Measurements from ENCODE around the gene ZNF135.

The ZNF135 gene

GRCh38 chr19:58059003-58059670, at the start of gene ZNF135:
Gene ZNF135 (plus strand): TSS chr19:58059282. CDS start chr19:58060003, 721 bp downstream.
- DNase-seq = peak; percentile 48 to 76

- no peak for DNase-seq
Observed at GRCh38 chr19:58009301-58009665, 49.8 kb upstream of the ZNF135 start.

GRCh38 chr19:58009666-58010301, 49.3 kb upstream of the ZNF135 start:
- peak; percentile 72 to 74 for DNase-seq

- DNase-seq = no peak
Observed at GRCh38 chr19:58010507-58010906, 48.6 kb upstream of the ZNF135 start.

- DNase-seq = no peak
Observed at GRCh38 chr19:58014141-58014540, 44.9 kb upstream of the ZNF135 start.

GRCh38 chr19:58020129-58020528, 39.0 kb upstream of the ZNF135 start:
- DNase-seq = no peak

- peak; percentile 61 to 65 for DNase-seq
Observed at GRCh38 chr19:58021541-58022282, 37.4 kb upstream of the ZNF135 start.

- DNase-seq = no peak
Observed at GRCh38 chr19:58022283-58022660, 36.8 kb upstream of the ZNF135 start.

- no peak for DNase-seq
Observed at GRCh38 chr19:58024661-58025060, 34.4 kb upstream of the ZNF135 start.

- DNase-seq = peak; percentile 15 to 63
Observed at GRCh38 chr19:58033741-58034476, 25.2 kb upstream of the ZNF135 start, which contains the start of gene ZSCAN1. Gene ZSCAN1 (plus strand): TSS chr19:58034025. CDS start chr19:58037837, 3,812 bp downstream.

- DNase-seq = no peak
Observed at GRCh38 chr19:58034477-58034793, 24.6 kb upstream of the ZNF135 start.

GRCh38 chr19:58035863-58036262, 23.2 kb upstream of the ZNF135 start:
- no peak for DNase-seq

- no peak for DNase-seq
Observed at GRCh38 chr19:58037927-58038687, 21.0 kb upstream of the ZNF135 start.

GRCh38 chr19:58038688-58039204, 20.3 kb upstream of the ZNF135 start:
- no peak for DNase-seq

- no peak for DNase-seq
Observed at GRCh38 chr19:58040751-58041525, 18.1 kb upstream of the ZNF135 start.

- DNase-seq = no peak
Observed at GRCh38 chr19:58042495-58043340, 16.4 kb upstream of the ZNF135 start.

- no peak for DNase-seq
Observed at GRCh38 chr19:58044391-58044790, 14.7 kb upstream of the ZNF135 start.

- DNase-seq = no peak
Observed at GRCh38 chr19:58044886-58045285, 14.2 kb upstream of the ZNF135 start.

- DNase-seq = no peak
Observed at GRCh38 chr19:58045411-58046050, 13.6 kb upstream of the ZNF135 start.

GRCh38 chr19:58046856-58047255, 12.2 kb upstream of the ZNF135 start:
- DNase-seq = no peak
